Ishikawa (cell line): ENCODE measurements around the gene NUDT14.

Source experiments
- CEBPB ChIP-seq: IDR thresholded peaks from 2 replicates; pipeline ENCODE4 v1.6.1; 2012
- CREB1 ChIP-seq: IDR thresholded peaks from 2 replicates; pipeline ENCODE4 v1.6.1; 2012; ENCODE audit warnings: low read depth
- EGR1 ChIP-seq: IDR thresholded peaks from 2 replicates; pipeline ENCODE4 v1.6.1; 2012
- EP300 ChIP-seq: IDR thresholded peaks from 2 replicates; pipeline ENCODE4 v1.6.1; 2012; ENCODE audit warnings: borderline replicate concordance
- FOXM1 ChIP-seq: IDR thresholded peaks from 2 replicates; pipeline ENCODE4 v1.6.1; 2012; ENCODE audit warnings: low read depth, borderline replicate concordance
- MAX ChIP-seq: IDR thresholded peaks from 2 replicates; pipeline ENCODE4 v1.6.1; 2012
- NFIC ChIP-seq: IDR thresholded peaks from 2 replicates; pipeline ENCODE4 v1.6.1; 2012
- RAD21 ChIP-seq: IDR thresholded peaks from 2 replicates; pipeline ENCODE4 v1.6.1; 2012; ENCODE audit warnings: low read depth
- REST ChIP-seq: IDR thresholded peaks from 2 replicates; pipeline ENCODE4 v1.6.1; 2012; ENCODE audit warnings: low read depth, mild to moderate bottlenecking
- TAF1 ChIP-seq: IDR thresholded peaks from 2 replicates; pipeline ENCODE4 v1.6.1; 2012; ENCODE audit warnings: low read depth, mild to moderate bottlenecking
- TCF12 ChIP-seq: IDR thresholded peaks from 2 replicates; pipeline ENCODE4 v1.6.1; 2012; ENCODE audit warnings: low read depth
- TEAD4 ChIP-seq: IDR thresholded peaks from 2 replicates; pipeline ENCODE4 v1.6.1; 2012
- USF1 ChIP-seq: IDR thresholded peaks from 2 replicates; pipeline ENCODE4 v1.6.1; 2012
- YY1 ChIP-seq: IDR thresholded peaks from 2 replicates; pipeline ENCODE4 v1.6.1; 2012; ENCODE audit warnings: low read depth
- ZBTB7A ChIP-seq: IDR thresholded peaks from 2 replicates; pipeline ENCODE4 v1.6.1; 2012; ENCODE audit warnings: low read depth

Gene NUDT14

GRCh38 chr14:105124823-105125222 is 56.3 kb downstream of the NUDT14 start:
- no peak for TF ChIP-seq TAF1
- TF ChIP-seq MAX = no peak
- TF ChIP-seq EGR1 = no peak
- no peak for TF ChIP-seq CEBPB
- TF ChIP-seq YY1 = no peak
- TF ChIP-seq USF1 = no peak
- no peak for TF ChIP-seq FOXM1
- TF ChIP-seq REST = no peak
- no peak for TF ChIP-seq TEAD4
- TF ChIP-seq EP300 = no peak

- no peak for TF ChIP-seq USF1
- no peak for TF ChIP-seq MAX
- no peak for TF ChIP-seq EP300
- TF ChIP-seq CREB1 = no peak
- TF ChIP-seq RAD21 = no peak
These were observed 56.9 kb downstream of the NUDT14 start for GRCh38 chr14:105123981-105124765.

GRCh38 chr14:105123064-105123665 is 57.9 kb downstream of the NUDT14 start:
- no peak for TF ChIP-seq TEAD4
- no peak for TF ChIP-seq MAX
- TF ChIP-seq CREB1 = no peak
- TF ChIP-seq YY1 = no peak
- TF ChIP-seq NFIC = no peak
- no peak for TF ChIP-seq CEBPB
- no peak for TF ChIP-seq FOXM1
- no peak for TF ChIP-seq ZBTB7A
- no peak for TF ChIP-seq RAD21
- TF ChIP-seq USF1 = no peak
- no peak for TF ChIP-seq EGR1
- no peak for TF ChIP-seq TAF1
- TF ChIP-seq TCF12 = no peak
- no peak for TF ChIP-seq REST
- TF ChIP-seq EP300 = no peak
